HG02840 (cell line): ENCODE data around the gene NGRN.
"Not testable (repeated sequence)": the region's sequence is repeated elsewhere in the genome, so short reads cannot be mapped to it uniquely, and the experiment has no call there.

ENCODE experiments used
- ATAC-seq: cut with Tn5 transposase; IDR thresholded peaks from one replicate; pipeline ENCODE4 v1.9.1; 2021; ENCODE audit warnings: mild to moderate bottlenecking, moderate library complexity, moderate number of reproducible peaks; ENCODE audit not compliant: unreplicated experiment, low FRiP score

The NGRN gene

DNA sequence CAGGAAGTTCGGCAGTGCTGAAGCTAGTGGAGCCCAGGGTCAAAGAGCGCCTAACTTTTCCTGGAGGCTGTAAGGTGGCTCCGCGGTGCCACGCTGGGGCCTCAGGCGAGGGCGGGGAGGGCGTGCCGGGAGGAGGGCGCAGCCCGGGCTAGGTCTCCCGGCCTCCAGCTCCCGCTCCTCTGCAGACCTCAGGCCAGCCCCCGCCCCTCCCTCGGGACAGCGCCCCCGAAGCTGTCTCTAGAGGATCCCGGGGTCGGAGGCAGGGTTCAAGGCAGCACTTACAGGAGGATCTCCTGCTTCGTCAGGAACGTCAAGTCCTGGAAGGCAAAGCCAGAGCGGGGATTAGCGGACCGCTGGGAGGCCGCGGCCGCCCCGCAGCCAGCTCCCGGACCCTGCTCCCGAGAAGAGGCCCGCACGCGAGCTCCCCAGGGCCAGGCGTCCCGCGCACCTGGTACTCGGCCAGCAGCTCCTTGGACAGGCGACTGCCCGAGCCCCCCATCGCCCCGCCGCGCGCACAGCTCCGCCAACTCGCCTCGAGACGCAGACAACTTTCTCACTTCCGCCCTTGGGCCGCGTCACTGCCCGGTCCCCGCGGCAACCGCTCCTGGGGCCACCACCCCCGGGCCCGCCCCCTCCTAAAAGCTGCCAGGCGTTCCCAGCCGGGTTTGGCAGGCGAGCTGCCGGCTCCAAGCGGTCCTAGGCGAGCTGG, 31.9 kb upstream of the NGRN start, which contains the start of gene CIB1:
TSS of gene CIB1 (minus strand) at position 555 of the 709 bp plus-strand sequence. CDS start at position 499, 56 bp downstream.
- ATAC-seq, result peak; percentile 85

DNA sequence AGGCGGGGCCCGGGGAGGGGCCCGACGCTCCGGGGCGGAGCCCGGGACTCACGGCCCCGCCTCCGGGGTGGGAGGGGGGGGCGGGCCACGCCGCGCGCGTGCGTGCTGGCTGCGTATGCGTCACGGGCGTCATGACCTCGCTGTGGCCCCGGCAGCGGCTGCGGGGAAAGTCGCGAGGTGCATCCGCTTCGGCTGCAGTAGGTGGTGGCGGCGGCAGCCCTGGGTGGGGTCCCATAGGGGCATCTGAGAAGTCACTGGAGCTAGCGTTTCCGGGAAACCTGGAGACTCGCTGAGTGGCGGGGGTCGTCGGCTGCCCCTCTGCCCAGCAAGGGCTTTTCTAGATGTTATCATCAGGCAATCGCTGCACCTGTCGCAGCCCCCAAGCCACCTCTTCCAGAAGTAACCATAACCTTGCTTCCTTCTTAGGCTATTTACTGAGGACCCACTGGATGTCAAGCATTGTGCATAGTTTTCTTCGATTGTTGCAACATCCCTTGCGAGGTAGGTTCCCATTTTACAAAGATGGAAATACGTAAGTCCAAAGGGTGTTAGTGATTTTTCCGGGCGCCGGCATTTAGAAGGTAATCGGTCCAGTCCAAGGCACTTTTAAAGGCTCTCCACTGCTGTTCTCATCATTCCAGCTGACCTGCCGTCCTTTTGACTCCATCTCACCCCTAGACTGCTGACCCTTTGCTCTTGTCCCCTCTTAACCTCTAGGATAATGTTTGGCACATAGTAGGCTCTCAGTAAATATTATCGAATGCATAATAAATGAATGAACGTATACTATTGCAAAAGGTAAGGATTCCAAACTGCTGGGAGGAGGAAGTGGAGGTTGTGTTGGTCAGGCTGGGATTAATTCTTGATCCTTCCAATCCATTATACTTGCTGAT, 31.1 kb upstream of the NGRN start, which contains the start of gene GDPGP1:
TSS of gene GDPGP1 (plus strand) at position 114 of the 893 bp plus-strand sequence. CDS start 6,700 bp downstream, outside the sequence.
- ATAC-seq, result peak; percentile 57

DNA sequence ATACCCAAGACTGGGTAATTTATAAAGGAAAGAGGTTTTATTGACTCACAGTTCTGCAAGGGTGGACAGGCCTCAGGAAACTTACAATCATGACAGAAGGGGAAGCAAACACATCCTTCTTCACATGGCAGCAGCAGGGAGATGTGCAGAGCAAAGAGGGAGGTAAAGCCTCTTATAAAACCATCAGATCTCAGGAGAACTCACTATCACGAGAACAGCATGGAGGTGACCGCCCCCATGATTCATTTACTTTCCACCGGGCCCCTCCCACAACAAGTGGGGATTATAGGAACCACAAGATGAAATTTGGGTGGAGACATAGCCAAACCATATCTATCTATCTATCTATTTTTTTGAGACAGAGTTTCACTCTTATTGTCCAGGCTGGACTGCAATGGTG, 26.1 kb upstream of the NGRN start:
- ATAC-seq, result no peak

DNA sequence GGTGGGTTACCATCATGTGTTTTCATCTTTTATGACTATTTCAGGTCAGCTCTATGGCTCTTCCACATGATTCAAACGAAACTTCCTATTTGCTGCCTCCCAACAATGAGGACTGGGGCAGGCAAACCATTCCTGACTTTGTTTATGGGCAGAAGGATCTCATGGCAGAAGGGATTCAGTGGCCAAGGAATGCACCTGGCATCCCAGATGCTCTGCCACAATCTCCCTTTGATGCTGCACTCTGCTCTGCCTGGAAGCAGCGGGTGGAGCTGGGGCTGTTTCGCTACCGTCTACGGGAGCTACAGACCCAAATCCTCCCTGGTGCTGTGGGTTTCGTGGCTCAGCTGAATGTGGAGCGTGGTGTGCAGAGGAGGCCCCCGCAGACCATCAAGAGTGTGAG, 24.6 kb upstream of the NGRN start:
- ATAC-seq, result no peak

DNA sequence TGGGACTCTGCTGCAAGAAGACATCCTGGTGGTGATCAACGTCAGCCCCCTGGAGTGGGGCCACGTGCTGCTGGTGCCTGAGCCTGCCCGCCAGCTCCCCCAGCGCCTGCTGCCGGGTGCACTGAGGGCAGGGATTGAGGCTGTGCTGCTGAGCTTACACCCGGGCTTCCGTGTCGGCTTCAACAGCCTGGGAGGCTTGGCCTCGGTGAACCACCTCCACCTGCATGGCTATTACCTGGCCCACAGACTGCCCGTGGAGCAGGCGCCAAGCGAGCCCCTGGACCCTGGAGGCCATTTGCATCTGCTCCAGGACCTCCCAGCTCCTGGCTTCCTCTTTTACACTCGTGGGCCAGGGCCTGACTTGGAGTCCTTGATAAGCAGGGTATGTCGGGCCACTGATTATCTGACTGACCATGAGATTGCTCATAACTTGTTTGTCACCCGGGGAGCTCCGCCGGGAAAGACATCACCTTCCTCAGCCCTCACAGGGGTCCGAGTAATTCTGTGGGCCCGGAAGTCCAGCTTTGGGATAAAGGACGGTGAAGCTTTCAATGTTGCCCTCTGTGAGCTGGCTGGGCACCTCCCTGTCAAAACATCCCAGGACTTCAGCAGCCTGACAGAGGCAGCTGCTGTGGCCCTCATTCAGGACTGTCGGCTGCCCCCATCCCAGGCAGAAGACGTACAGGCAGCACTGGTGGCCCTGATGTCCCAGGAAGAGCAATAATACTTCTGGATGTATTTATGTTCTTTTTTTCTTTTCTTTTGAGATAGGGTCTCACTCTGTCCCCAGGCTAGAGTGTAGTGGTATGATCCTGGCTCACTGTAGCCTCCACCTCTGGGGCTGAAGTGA, 23.9 kb upstream of the NGRN start:
- no peak for ATAC-seq

DNA sequence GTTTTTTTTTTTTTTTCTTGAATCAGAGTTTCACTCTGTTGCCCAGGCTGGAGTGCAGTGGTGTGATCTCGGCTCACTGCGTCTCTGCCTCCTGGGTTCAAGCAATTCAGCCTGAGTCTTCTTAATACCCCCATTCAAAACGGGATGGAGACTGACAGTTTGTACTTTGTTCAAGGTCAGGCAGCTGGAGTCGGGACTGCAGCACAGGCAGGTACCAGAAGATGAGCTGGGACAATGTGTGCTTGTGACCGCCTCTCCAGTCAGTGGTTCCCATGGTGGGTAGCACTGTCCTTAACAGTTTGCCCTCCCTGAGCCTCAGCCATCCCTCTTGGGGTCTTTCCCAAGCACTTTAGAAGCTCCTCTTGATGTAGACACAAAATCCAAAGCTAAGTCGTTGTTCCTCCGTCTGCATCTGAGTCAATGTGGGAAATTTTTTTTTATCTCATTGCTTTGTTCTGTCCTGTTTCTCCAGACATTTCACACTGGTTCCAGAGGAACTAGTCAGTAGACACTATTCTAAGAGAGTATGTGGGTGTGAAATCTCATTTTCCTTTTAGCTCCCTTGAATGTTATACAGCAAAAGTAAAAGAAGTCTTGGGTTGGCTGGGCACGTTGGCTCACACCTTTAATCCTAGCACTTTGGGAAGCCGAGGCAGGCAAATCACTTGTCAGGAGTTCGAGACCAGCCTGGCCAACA, 21.4 kb upstream of the NGRN start:
- no peak for ATAC-seq

DNA sequence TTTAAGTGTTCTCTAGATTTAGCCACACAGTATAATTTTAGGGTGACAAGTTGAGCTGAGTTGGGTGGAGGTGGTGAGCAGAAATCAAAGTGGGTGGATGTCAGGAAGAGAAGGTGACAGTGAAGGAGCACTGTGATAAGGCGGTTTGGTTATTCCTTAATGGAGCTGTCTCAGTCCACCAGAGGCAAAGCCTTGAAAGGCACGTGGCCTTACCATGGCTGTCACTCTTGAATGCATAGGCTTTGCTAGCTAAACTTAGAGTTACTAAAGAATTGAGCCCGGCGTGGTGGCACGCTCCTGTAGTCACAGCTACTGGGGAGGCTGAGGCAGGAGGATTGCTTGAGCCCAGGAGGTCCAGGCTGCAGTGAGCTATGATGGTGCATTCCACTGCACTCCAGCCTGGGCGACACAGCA, 16.7 kb upstream of the NGRN start:
- no peak for ATAC-seq

DNA sequence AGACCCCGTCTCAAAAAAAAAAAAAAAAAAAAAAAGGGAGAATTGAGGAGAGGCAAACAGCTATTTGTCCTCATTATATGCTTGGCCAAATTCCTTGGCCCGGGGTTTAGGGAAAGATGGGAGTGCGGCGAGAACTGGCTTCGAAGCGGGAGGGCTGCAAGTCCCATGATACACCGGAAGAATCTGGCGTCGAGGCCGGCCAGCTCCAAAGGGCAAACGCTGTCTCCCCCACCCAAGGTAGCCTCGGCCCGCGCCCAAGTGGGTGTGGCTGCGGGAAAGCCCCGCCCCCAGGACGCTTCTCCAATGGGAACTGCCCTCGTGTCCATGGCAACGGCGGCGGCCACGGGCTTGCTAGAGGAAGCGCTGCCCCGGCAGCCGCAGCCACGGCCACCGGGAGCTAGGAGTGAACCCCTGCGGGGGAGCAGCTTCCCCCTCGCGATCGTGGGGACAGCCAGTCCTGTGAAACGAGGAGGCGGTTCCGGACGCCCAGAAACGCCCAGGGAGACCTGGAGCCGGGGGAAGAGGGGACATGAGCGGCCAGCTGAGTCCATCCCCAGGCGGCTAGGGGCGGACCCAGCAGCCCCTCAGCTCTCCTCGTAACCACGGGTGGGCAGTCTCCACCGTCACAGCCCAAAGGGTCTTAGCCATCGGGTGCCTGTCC, 16.1 kb upstream of the NGRN start, which contains the start of gene TTLL13:
TSS of gene TTLL13 (plus strand) at position 354 of the 661 bp plus-strand sequence. CDS start 1,075 bp downstream, outside the sequence.
- ATAC-seq, result no peak

DNA sequence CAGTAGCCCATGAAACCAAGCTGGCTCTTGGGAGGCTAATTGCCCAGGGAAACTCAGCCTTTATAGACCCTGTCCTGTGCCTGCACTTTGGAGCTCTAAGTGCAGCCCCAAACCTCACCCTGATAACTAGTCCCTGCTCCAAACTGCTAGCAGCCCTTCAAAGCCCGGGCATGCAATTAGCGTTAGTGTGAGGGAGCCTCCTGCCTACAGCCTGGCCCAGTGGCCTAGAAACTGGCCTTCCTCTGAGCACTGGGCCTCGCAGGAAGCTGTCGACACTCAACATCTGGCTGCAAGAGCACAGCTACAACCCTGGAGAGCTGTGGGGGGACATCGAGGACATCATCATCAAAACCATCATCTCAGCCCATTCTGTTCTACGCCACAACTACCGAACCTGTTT, 7.7 kb upstream of the NGRN start:
- no peak for ATAC-seq

DNA sequence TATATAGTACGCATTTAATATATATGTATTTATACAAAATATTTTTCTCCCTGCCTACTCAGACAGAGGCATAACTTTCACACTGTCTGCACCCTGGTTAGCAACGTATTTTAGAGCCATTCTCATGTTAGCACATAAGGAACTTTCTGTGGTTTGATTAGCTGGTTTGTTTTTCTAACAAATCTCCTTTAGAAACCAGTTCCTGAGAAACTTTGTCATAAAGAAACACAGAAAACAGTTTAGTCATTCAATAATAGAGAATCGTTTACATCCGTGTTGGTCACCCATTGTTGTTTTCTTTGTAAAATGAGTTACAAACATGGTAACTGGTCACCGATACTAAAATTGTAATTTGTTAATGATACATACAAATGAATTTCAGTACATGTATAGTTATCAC, 5.9 kb upstream of the NGRN start:
- peak; percentile 59 for ATAC-seq

DNA sequence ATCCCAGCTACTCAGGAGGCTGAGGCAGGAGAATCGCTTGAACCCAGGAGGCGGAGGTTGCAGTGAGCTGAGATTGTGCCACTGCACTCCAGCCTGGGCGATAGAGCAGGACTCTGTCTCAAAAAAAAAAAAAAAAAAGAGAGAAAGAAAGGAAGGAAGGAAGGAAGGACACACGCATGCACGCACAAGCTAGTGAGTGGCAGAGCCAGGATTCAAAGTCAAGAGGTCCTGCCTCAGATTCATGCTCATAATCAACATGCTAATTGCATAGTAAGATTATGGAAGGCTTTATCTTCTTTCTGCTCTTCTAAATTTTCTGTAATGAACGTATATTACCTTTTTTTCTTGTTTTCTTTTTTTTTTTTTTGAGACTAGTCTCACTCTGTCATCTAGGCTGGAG, 4.7 kb upstream of the NGRN start:
- ATAC-seq, result not testable (repeated sequence)

DNA sequence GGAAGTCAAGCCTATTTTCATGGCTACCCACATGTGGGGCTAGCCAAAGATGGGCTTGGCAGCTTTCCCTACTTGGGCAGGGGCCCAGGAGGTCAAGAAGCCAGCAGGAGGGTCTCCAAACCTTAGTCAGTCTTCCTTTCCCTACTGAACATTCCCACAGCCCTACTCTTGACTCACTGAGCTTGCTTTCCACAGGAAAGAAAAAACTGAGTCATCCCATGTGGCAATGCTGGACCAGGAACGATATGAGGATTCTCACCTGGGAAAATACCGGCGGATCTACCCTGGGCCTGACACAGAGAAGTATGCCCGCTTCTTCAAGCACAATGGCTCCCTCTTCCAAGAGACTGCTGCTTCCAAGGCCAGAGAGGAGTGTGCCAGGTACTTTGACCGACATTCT, 3.7 kb upstream of the NGRN start:
- ATAC-seq, result no peak

DNA sequence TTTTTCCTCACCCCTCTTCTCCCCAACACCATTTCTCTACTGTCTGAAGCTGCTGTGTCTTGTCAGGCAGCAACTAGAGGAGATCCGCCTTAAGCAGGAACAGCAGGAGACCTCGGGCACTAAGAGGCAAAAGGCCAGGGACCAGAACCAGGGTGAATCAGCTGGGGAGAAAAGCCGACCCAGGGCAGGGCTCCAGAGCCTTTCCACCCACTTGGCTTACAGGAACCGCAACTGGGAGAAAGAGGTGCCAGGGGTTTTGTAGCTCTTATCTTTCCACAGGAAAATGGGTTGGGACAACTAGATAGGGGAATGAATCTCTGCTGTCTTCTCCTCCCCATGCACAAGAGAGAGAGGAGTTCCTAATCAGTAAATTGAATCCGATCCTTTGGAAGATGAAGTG, 3.0 kb upstream of the NGRN start:
- ATAC-seq, result no peak

DNA sequence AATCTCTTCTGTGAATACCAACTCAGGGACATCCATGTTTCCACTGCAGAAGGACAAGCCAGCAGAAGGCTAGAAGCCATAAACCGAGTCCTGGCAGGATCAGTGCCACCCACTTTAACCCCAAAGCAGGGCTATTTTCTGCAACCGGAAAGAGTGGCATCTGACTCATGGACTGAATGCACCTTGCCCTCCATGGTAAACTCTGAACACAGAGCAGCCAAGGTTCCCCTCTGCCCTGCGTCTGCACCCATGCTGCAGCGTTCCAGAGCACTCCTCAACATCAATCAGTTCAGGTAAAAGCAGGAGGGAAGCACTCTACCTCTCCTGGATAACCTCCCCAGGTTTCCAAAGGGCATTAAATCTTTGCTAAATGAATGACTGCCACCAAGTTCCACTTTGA, 801 bp upstream of the NGRN start:
- no peak for ATAC-seq

DNA sequence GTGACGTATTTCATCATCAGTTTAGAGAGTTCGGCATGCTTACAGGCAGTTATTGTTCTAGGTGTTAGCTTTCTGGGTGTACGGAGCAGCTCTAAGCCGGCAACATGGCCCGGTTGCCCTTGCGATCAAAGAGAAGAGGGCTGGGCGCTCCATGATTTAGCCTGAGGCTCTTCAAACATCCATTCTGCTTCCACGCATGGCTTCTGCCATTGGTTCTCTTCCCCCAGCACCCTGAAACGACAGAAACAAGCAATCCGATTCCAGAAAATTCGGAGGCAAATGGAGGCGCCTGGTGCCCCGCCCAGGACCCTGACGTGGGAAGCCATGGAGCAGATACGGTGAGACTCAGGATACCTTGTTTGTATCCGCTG, 574 bp downstream of the NGRN start:
- no peak for ATAC-seq

DNA sequence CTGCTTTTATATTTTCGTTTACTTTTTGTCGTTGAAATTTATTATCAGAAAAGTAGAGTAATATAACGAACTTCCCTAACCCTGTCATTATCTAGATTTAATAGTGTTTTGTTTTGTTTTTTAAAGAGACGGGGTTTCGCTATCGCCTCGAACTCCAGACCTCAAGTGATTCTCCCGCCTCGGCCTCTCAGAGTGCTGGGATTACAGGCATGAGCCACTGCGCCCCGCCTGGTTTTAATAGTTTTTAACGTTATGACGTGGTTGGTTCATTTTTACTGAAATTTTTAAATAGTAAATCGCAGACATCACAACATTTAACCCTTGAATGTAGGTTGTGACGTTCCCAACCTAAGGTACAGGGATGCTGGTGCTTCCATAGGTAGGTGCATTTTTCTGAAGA, 1.0 kb downstream of the NGRN start:
- no peak for ATAC-seq

DNA sequence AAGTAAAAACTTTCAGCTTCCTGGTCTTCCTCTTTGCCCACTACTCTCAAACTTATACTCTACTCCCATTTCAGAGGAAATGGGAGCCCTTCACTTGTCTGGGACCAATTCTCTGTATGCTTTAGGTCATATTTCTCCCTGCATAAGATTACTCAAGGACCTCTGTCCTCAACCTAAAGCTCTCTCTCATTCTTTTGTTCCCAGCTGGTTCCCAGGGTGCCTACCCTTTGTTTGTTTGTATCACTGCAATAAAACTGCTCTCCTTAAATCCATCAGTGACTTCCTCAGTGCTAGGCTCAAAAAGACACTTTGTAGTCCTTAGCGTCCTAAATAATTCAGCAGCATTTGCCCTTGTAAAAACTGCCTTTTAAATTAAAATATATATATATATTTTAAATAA, 2.9 kb downstream of the NGRN start:
- no peak for ATAC-seq

DNA sequence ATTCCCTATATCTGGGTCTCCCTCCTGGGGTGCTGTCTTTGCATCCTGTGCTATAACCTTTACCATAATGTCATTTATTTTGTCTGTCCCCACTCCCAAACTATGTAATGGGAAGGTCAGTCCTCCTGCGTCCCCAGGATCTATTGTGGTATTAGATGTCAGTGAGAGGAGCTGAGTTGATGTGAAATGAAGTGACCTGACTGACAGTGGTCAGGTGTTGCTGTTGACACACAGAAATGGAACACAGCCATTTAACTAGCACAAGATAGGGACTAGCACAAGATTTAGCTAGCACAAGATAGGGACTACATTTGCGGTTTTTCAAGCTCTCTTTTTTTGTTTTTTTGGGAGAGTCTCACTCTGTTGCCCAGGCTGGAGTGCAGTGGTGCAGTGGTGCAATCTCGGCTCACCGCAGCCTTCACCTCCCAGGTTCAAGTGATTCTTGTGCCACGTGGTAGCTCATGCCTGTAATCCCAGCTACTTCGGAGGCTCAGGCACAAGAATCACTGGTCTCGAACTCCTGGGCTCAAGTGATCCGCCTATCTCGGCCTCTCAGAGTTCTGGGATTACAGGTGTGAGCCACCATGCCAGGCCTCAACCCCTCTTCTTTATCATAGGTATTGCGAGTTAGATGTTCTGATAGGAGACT, 5.2 kb downstream of the NGRN start:
- ATAC-seq, result no peak
